RWPE2 (cell line): Measurements from ENCODE around the gene DAGLA.

ENCODE experiments used
- ATAC-seq: fragments of 200-7000 bp; cut with Tn5 transposase; 3 replicates; pipeline ENCODE4 v1.9.1; 2021; ENCODE audit warnings: low read depth
- DNase-seq: peaks from one replicate; pipeline ENCODE4 v3.0.0-alpha.2; 2020; ENCODE audit warnings: low spot score
- H3K27ac ChIP-seq: fragments of 450-650 bp; 2 replicates; pipeline ENCODE4 v1.5.1; 2017; ENCODE audit warnings: mild to moderate bottlenecking; ENCODE audit not compliant: poor library complexity, severe bottlenecking
- H3K27me3 ChIP-seq: fragments of 250-450 bp; sonication (Bioruptor Pico); 2 replicates; pipeline ENCODE4 v1.5.1; 2021; ENCODE audit warnings: mild to moderate bottlenecking, moderate library complexity; ENCODE audit not compliant: insufficient read depth, poor library complexity, severe bottlenecking
- H3K36me3 ChIP-seq: fragments of 250-450 bp; sonication (Bioruptor Pico); 2 replicates; pipeline ENCODE4 v1.5.1; 2020; ENCODE audit warnings: low read depth, mild to moderate bottlenecking, moderate library complexity
- H3K4me1 ChIP-seq: fragments of 250-450 bp; sonication (Bioruptor Pico); 2 replicates; pipeline ENCODE4 v1.5.1; 2021; ENCODE audit warnings: mild to moderate bottlenecking, moderate library complexity; ENCODE audit not compliant: insufficient read depth, poor library complexity, severe bottlenecking
- H3K4me3 ChIP-seq: fragments of 250-450 bp; sonication (Bioruptor Pico); 2 replicates; pipeline ENCODE4 v1.5.1; 2021; ENCODE audit warnings: mild to moderate bottlenecking, moderate library complexity; ENCODE audit not compliant: severe bottlenecking
- H3K9me3 ChIP-seq: fragments of 250-450 bp; sonication (Bioruptor Pico); 2 replicates; pipeline ENCODE4 v1.5.1; 2021; ENCODE audit warnings: mild to moderate bottlenecking, moderate library complexity; ENCODE audit not compliant: severe bottlenecking
- TF ChIP-seq, protein P1 (sequence below): fragments of 450-650 bp; IDR thresholded peaks from one replicate; pipeline ENCODE4 v1.5.1; 2017; ENCODE audit warnings: mild to moderate bottlenecking, moderate library complexity; ENCODE audit not compliant: poor library complexity, severe bottlenecking

DAGLA gene

GRCh38 chr11:61683961-61684869, 4.0 kb downstream of the DAGLA start:
- ATAC-seq = no peak
- H3K4me3 ChIP-seq = no peak overlapping the region
- no peak for DNase-seq
- H3K27ac ChIP-seq = no peak overlapping the region
- no peaks in the 10 kb centered on the region for H3K9me3 ChIP-seq
- H3K27me3 ChIP-seq = peaks cover 10% of the 10 kb centered on the region
- H3K36me3 ChIP-seq = no peaks in the 10 kb centered on the region
- TF ChIP-seq, protein P1, sequence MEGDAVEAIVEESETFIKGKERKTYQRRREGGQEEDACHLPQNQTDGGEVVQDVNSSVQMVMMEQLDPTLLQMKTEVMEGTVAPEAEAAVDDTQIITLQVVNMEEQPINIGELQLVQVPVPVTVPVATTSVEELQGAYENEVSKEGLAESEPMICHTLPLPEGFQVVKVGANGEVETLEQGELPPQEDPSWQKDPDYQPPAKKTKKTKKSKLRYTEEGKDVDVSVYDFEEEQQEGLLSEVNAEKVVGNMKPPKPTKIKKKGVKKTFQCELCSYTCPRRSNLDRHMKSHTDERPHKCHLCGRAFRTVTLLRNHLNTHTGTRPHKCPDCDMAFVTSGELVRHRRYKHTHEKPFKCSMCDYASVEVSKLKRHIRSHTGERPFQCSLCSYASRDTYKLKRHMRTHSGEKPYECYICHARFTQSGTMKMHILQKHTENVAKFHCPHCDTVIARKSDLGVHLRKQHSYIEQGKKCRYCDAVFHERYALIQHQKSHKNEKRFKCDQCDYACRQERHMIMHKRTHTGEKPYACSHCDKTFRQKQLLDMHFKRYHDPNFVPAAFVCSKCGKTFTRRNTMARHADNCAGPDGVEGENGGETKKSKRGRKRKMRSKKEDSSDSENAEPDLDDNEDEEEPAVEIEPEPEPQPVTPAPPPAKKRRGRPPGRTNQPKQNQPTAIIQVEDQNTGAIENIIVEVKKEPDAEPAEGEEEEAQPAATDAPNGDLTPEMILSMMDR = no peak
- H3K4me1 ChIP-seq = peaks cover 5% of the 10 kb centered on the region

DNA sequence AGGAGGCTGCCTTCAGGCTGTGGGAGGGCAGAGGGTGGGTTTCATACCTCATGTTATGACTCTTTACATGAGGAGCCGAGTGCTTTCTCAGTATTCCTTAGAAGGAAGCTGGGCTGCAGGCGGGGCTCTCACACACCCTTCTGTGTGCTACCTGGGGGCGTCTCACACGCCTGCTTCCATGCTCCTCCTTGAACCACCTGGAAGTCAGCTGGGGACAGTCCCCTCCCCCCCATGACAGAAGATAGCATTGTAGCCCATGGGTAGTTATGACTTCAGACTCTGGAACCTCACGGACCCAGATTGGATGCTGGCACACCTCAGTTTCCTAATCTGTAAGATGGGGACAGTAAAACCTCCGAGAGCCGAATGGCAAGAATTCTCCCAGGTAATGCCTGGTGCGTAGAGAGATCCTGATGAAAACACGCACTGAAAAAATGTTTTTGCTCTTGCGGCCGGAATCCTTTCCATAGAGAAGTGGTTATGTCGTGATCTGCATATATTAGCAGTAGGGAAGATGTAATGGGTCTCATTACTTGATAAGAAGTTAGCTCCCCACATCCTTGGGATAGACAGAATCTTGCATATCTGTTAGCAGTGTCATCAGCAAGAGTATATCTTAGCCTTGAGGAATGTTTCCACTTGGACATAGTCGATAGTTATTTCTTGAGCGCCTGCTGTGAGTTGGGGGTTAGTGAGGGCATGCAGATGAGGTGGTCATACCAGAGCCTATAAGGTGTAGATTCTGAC, 4.9 kb downstream of the DAGLA start:
- DNase-seq (no peak), ATAC-seq (no peak)

DNA sequence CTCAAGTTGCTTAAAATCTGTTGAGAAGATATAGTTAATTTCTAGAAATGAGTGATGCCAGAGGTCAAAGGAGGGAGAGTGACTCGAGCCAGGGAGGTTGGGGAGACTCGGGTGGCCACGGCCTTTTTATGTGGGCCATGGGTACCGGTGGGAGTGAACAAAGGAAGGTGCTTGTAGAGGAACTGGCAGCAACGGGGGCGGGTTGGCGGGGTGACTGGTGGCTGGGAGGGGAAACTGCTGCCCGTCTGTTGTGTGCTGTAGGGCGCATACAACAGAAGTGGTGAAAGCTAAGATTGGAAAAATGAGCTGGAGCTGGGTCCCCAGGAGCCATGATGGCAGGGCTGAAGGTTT, 5.4 kb downstream of the DAGLA start:
- peaks cover 8% of the 10 kb centered on the region for H3K27me3 ChIP-seq
- DNase-seq (no peak), ATAC-seq (no peak)
- no peak overlapping the region for H3K4me3 ChIP-seq
- H3K36me3 ChIP-seq = no peaks in the 10 kb centered on the region
- peaks cover 5% of the 10 kb centered on the region for H3K4me1 ChIP-seq
- no peaks in the 10 kb centered on the region for H3K9me3 ChIP-seq
- TF ChIP-seq, protein P1 = no peak
- H3K27ac ChIP-seq = no peak overlapping the region

More for the DNA sequence above, 4.9 kb downstream of the DAGLA start:
- Histone ChIP-seq H3K4me3 (no peak overlapping the region), H3K4me1 (peaks cover 5% of the 10 kb centered on the region), H3K27me3 (peaks cover 8% of the 10 kb centered on the region), H3K36me3 (no peaks in the 10 kb centered on the region), H3K9me3 (no peaks in the 10 kb centered on the region), H3K27ac (no peak overlapping the region)
- TF ChIP-seq, protein P1 = no peak

- Histone ChIP-seq H3K27ac (no peak overlapping the region), H3K4me1 (peaks cover 5% of the 10 kb centered on the region), H3K36me3 (no peaks in the 10 kb centered on the region), H3K4me3 (no peak overlapping the region), H3K9me3 (no peaks in the 10 kb centered on the region), H3K27me3 (peaks cover 4% of the 10 kb centered on the region)
- ATAC-seq (no peak), DNase-seq (no peak)
- TF ChIP-seq, protein P1 = no peak
Measured at GRCh38 chr11:61686066-61686465, 5.9 kb downstream of the DAGLA start.
